ENCODE results near the gene KIR3DL1. TPM values are rescaled to one million over a fixed set of nuclear protein-coding genes. Genes with fewer than 3 reads are reported as not detected.
"Not testable (repeated sequence)": the region's sequence is repeated elsewhere in the genome, so short reads cannot be mapped to it uniquely, and the experiment has no call there.

Gene KIR3DL1
- polyA plus RNA-seq, 5 donors, result 0.12 to 0.16 (median 0.13) TPM; not detected in 2

GRCh38 chr19:54814571-54814970, 1.7 kb upstream of the KIR3DL1 start:
- not testable (repeated sequence) for DNase-seq

- no peak for DNase-seq
Observed at GRCh38 chr19:54817670-54818536, 1.6 kb downstream of the KIR3DL1 start.

- not testable (repeated sequence) for DNase-seq
Observed at GRCh38 chr19:54824416-54824815, 8.1 kb downstream of the KIR3DL1 start.

GRCh38 chr19:54825326-54825725, 9.1 kb downstream of the KIR3DL1 start:
- not testable (repeated sequence) for DNase-seq

GRCh38 chr19:54828064-54828463, 11.8 kb downstream of the KIR3DL1 start:
- not testable (repeated sequence) for DNase-seq

GRCh38 chr19:54832496-54832895, 16.2 kb downstream of the KIR3DL1 start, which contains the start of gene KIR2DS4:
KIR2DS4 (plus strand) TSS chr19:54832676.
- DNase-seq, result not testable (repeated sequence)

GRCh38 chr19:54835126-54835525, 18.9 kb downstream of the KIR3DL1 start:
- not testable (repeated sequence) for DNase-seq

- DNase-seq, result not testable (repeated sequence)
Observed at GRCh38 chr19:54837522-54837921, 21.3 kb downstream of the KIR3DL1 start.

GRCh38 chr19:54843171-54843570, 26.9 kb downstream of the KIR3DL1 start:
- DNase-seq, result not testable (repeated sequence)

- DNase-seq, result not testable (repeated sequence)
Observed at GRCh38 chr19:54850061-54850640, 33.9 kb downstream of the KIR3DL1 start, which contains the start of gene KIR3DL2. KIR3DL2 (plus strand) TSS chr19:54850443; CDS start chr19:54850476, 33 bp downstream.

- no peak for DNase-seq
Observed at GRCh38 chr19:54850930-54851329, 34.7 kb downstream of the KIR3DL1 start.

GRCh38 chr19:54851353-54851752, 35.1 kb downstream of the KIR3DL1 start:
- no peak for DNase-seq

- DNase-seq, result not testable (repeated sequence)
Observed at GRCh38 chr19:54855241-54855640, 39.0 kb downstream of the KIR3DL1 start.

- DNase-seq, result not testable (repeated sequence)
Observed at GRCh38 chr19:54858476-54858875, 42.2 kb downstream of the KIR3DL1 start.

GRCh38 chr19:54859421-54859820, 43.2 kb downstream of the KIR3DL1 start:
- not testable (repeated sequence) for DNase-seq

- not testable (repeated sequence) for DNase-seq
Observed at GRCh38 chr19:54863459-54863858, 47.2 kb downstream of the KIR3DL1 start.

GRCh38 chr19:54871696-54872095, 55.4 kb downstream of the KIR3DL1 start:
- DNase-seq, result no peak

- no peak for DNase-seq
Observed at GRCh38 chr19:54873990-54874389, 57.7 kb downstream of the KIR3DL1 start, which contains the start of gene FCAR. FCAR (plus strand) TSS chr19:54874235; CDS start chr19:54874290, 55 bp downstream.

GRCh38 chr19:54875506-54875905, 59.2 kb downstream of the KIR3DL1 start:
- no peak for DNase-seq

- no peak for DNase-seq
Observed at GRCh38 chr19:54877471-54877870, 61.2 kb downstream of the KIR3DL1 start.

Data from right lung (tissue), 5 donors.